Measurements from ENCODE around the gene INO80C. TPM values are rescaled to one million over a fixed set of nuclear protein-coding genes. Genes with fewer than 3 reads are reported as not detected.

INO80C gene
- total and polyA plus RNA-seq, 2 of the 4 experiments (the other 2 are of a cell fraction): 5.6 to 17.1 TPM

GRCh38 chr18:35469725-35470124 is 28.0 kb downstream of the INO80C start:
- Histone ChIP-seq H3K9ac (ENCODE audit: low read depth, low read length) (no peak overlapping the region), H3K4me1 (ENCODE audit: control insufficient read depth, insufficient read depth, low read length) (peaks cover 5% of the 10 kb centered on the region)
- DNase-seq: peak; percentile 44

More at GRCh38 chr18:35469725-35470124, 28.0 kb downstream of the INO80C start:
- Histone ChIP-seq H3K14ac (replicated peaks; ENCODE audit: low read depth, low read length) (no peak overlapping the region), H2BK20ac (ENCODE audit: low read depth, low read length) (no peak overlapping the region), H2BK5ac (ENCODE audit: low read depth, low read length, poor library complexity, severe bottlenecking) (no peak overlapping the region), H3K9me1 (ENCODE audit: insufficient read depth, low read length) (peaks cover 14% of the 10 kb centered on the region; the same call in 1 of the 2 replicates), H3K4me2 (ENCODE audit: low read depth, low read length) (no peak overlapping the region), H3K27ac (ENCODE audit: insufficient read depth, low read length) (no peak overlapping the region), H3K79me1 (ENCODE audit: low read depth in 1 of 2, low read length in 2 of 2) (no peaks in the 10 kb centered on the region), H2BK120ac (ENCODE audit: low read depth, low read length) (no peak overlapping the region), H3K4ac (ENCODE audit: low read depth, low read length) (no peak overlapping the region), H4K20me1 (ENCODE audit: insufficient read depth, low read length) (no peaks in the 10 kb centered on the region), H3K36me3 (ENCODE audit: control insufficient read depth, insufficient read depth, low read length) (no peaks in the 10 kb centered on the region), H4K91ac (ENCODE audit: insufficient read depth, low read depth, low read length) (no peak overlapping the region), H2AFZ (replicated peaks; ENCODE audit: low read length, poor library complexity) (no peak overlapping the region), H3K56ac (ENCODE audit: extremely low read depth, insufficient read depth, low read length) (no peak overlapping the region), H3K27me3 (ENCODE audit: control insufficient read depth, insufficient read depth, low read length) (no peaks in the 10 kb centered on the region), H2BK15ac (ENCODE audit: low read depth, low read length) (no peak overlapping the region), H2AK5ac (ENCODE audit: low read depth, low read length) (no peak overlapping the region), H2AK9ac (replicated peaks; ENCODE audit: low read depth, low read length, poor library complexity) (peak overlapping the region; percentile 29), H4K8ac (ENCODE audit: low read depth in 2 of 2, low read length in 2 of 2) (no peak overlapping the region), H3K23ac (ENCODE audit: low read depth, low read length) (no peak overlapping the region), H3K9me3 (ENCODE audit: control insufficient read depth, insufficient read depth, low read length) (no peaks in the 10 kb centered on the region), H4K5ac (ENCODE audit: low read depth, low read length) (no peak overlapping the region), H3K18ac (ENCODE audit: low read depth, low read length) (no peak overlapping the region), H3K4me3 (ENCODE audit: insufficient read depth, low read depth, low read length) (no peak overlapping the region)
- intact Hi-C loops (cut with micrococcal nuclease) (no loop called here), dilution Hi-C loops (cut with HindIII; ENCODE audit: low sequenced_read_pairs, unreplicated experiment) (no loop called here), in situ Hi-C loops (cut with MboI; ENCODE audit: low sequenced_read_pairs) (no loop called here)
- WGBS, 2 experiments (ENCODE audit: extremely low coverage in 2 of 2, insufficient read length in 1 of 2): no CpG with 5 or more reads among the region's 3 CpGs
- ATAC-seq (ENCODE audit: low read depth): peak; percentile 87
- CTCF ChIA-PET: no interaction called here
- POLR2A ChIA-PET (ENCODE audit: unreplicated experiment): interaction anchor here (0.6 kb wide), 1 partner anchor 9 kb away, joined by 3 read pairs; no protein-coding TSS in a partner anchor
- no TSS peak for BruUV-seq (replicated peaks)
- TF ChIP-seq MXI1 (IDR thresholded peaks at IDR 0.05; ENCODE audit: borderline replicate concordance, low read depth, low read length) (0 out of 2 replicates have a peak, but pooled peaks have one; percentile 27), ELK1 (IDR thresholded peaks at IDR 0.05; ENCODE audit: borderline replicate concordance, low read depth, low read length) (no peak), FOS (IDR thresholded peaks at IDR 0.05; ENCODE audit: low read depth, low read length) (0 out of 2 replicates have a peak, but pooled peaks have one; percentile 3), NFE2L2 (IDR thresholded peaks at IDR 0.05; ENCODE audit: low read depth, low read length) (no peak)

Measured in IMR-90 (cell line).